C4-2B (cell line): ENCODE data around the gene SERINC5.

ENCODE experiments used
- H3K27ac ChIP-seq: fragments of 450-650 bp; 2 replicates; pipeline ENCODE4 v1.5.1; 2017
- ZFX ChIP-seq: fragments of 450-650 bp; IDR thresholded peaks from 2 replicates; pipeline ENCODE4 v1.6.1; 2017
- TF ChIP-seq, protein P1 (sequence below): fragments of 450-650 bp; conservative IDR thresholded peaks from 2 replicates; pipeline ENCODE4 v1.5.1; 2017; ENCODE audit warnings: mild to moderate bottlenecking

Gene SERINC5

GRCh38 chr5:80071510-80072021 lies 184.3 kb downstream of the SERINC5 start:
- no peak overlapping the region for H3K27ac ChIP-seq
- TF ChIP-seq, protein P1, sequence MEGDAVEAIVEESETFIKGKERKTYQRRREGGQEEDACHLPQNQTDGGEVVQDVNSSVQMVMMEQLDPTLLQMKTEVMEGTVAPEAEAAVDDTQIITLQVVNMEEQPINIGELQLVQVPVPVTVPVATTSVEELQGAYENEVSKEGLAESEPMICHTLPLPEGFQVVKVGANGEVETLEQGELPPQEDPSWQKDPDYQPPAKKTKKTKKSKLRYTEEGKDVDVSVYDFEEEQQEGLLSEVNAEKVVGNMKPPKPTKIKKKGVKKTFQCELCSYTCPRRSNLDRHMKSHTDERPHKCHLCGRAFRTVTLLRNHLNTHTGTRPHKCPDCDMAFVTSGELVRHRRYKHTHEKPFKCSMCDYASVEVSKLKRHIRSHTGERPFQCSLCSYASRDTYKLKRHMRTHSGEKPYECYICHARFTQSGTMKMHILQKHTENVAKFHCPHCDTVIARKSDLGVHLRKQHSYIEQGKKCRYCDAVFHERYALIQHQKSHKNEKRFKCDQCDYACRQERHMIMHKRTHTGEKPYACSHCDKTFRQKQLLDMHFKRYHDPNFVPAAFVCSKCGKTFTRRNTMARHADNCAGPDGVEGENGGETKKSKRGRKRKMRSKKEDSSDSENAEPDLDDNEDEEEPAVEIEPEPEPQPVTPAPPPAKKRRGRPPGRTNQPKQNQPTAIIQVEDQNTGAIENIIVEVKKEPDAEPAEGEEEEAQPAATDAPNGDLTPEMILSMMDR: no peak
- no peak for TF ChIP-seq ZFX

- H3K27ac ChIP-seq: no peak overlapping the region
- TF ChIP-seq, protein P1: no peak
- no peak for TF ChIP-seq ZFX
Observed at GRCh38 chr5:80070338-80071056, 185.4 kb downstream of the SERINC5 start.

GRCh38 chr5:80069918-80070318 lies 185.9 kb downstream of the SERINC5 start:
- TF ChIP-seq ZFX: no peak
- TF ChIP-seq, protein P1: no peak
- no peak overlapping the region for H3K27ac ChIP-seq

DNA sequence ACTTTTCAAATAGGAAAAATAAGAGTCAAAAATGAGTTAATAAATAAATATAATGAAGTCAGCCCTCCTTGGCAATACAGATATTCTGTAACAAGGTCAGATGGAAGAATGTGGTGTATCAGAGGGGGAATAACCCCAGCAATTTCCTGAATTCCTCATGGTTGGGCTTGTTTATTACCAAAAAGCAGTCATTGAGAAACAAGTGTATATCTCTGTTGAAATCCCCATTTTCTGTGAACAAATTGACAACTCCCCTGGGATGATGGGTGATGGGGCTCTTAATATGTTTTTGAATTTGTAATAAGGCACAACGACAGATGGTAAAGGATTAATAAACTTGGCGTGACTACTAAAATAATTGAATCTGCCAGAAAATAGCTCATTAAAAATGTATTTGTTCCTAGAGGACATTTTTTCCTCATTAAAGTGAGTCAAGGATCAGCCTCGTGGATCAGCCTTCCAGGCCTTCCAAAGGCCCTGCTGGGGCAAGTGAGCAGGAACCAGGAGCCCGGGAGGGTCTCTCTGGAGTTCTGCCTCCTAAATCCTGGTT lies 186.5 kb downstream of the SERINC5 start:
- TF ChIP-seq, protein P1: no peak
- TF ChIP-seq ZFX: no peak
- H3K27ac ChIP-seq: no peak overlapping the region

- TF ChIP-seq ZFX: no peak
- TF ChIP-seq, protein P1: no peak
- no peak overlapping the region for H3K27ac ChIP-seq
Observed at GRCh38 chr5:80068775-80069174, 187.1 kb downstream of the SERINC5 start.

DNA sequence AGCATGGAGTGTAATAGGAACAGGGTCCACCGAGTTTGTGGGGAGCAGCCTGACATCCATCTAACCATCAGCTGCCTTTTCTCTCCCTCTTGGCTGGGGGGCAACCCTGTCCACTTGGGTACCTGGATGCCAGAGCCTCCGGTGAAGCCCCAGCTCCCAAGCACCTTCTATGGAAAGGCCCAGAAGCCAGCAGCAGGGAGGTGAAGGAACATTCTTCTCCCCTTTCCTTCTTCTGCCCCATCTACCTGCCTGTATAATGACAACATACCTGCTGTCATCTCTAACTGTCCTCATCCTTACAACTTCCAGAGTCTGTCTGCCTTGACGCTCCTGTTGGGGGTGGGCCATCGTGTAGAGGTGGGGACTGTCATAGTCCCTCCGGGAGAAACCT lies 187.6 kb downstream of the SERINC5 start:
- TF ChIP-seq ZFX: no peak
- TF ChIP-seq, protein P1: no peak

GRCh38 chr5:80067531-80068245 lies 188.2 kb downstream of the SERINC5 start:
- no peak overlapping the region for H3K27ac ChIP-seq
- TF ChIP-seq, protein P1: no peak
- no peak for TF ChIP-seq ZFX

More for the DNA sequence above, 187.6 kb downstream of the SERINC5 start:
- H3K27ac ChIP-seq: no peak overlapping the region
